Skin of body (tissue), 2 donors: ENCODE measurements around the gene ALDOC. TPM values are rescaled to one million over a fixed set of nuclear protein-coding genes. Genes with fewer than 3 reads are reported as not detected.

Experiments used
- DNase-seq: peaks from one replicate; lab custom pipeline; 2025; lab: John Stamatoyannopoulos, UW
- total RNA-seq: library from RNA; depleted of rRNA; stranded (reverse); fragments of >200 nt; gene quantifications from one replicate; pipeline ENCODE4 v1.2.3, GENCODE V29; 2014

Gene ALDOC
- total RNA-seq, 1 donor from 2014 or later, result 15.4 TPM

DNA sequence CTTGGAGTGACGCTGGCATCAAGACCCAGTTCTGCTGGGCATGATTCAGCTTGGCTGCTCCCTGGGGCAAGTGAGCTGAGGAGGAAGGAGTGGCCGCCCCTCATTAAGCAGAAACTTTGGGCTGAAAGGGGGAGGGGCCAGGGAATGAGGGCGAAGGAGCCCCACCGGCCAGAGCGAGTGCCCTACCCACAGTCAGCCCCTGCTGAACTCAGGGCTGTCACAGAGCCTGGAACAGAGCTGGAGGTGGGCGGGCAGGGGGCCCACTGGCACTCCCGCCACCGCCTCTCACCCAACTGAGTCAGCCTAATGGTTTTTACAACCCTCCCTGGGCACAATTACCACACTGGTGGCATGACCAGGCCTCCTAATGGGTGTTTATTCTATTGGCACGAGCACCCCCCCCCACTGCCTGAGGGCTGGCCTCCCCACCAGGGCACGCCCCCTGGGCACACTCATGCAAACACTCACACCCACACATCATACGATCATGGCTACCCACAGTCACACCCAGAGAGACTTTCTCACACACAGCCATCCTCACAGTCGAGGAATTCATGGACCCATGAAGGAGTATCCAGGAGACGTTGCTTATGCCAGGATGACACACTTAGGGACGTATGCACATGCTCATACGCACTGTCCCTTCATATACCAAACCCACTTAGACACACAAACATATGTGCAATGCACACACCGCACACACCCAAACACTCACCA, 43.4 kb downstream of the ALDOC start:
- DNase-seq, result no peak

DNA sequence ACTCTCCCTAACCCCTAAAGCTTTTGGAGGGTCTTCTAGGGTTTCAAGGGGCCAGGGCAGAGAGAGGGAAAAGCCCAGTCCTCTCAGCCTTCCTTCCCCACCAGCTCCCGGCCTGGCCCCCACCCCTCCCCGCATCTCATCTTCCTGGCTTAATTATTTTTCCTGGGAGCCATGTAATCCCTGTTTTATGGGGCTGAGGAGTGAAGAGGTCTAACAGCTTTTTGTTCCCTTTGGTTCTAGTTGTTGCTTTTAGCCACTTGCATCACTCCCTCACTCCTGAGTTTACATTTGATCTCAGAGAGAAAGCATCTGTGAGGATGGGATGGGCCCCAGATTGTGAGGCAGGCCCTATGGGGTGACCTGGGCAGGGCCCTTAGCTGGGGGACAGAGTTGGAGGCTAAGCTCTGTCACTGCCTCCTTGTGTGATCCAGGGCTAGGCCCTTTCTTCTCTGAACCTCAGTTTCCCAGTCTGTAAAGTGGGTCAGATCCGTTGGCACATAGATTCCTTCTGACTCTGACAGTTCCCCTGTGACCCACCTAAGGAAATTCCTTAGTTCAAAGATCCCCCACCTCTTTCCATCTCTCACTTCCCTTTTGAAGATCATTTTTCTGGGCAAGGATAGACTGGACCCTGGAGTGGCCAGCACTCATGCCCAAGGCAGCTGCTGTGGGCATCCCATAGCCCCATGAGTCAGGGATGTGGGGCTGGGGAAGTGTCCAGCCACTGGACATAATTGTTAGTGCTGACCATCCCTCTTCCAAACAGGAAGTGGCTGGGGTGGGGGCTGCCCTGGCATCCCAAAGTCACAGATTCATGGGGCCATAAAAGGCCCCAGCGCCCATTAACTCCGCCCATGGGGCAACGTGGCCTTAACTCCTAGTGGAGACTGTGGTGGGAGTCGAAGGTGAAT, 44.4 kb downstream of the ALDOC start:
- DNase-seq, result no peak

- no peak for DNase-seq
Measured at GRCh38 chr17:28530926-28531325, 45.8 kb downstream of the ALDOC start.

DNA sequence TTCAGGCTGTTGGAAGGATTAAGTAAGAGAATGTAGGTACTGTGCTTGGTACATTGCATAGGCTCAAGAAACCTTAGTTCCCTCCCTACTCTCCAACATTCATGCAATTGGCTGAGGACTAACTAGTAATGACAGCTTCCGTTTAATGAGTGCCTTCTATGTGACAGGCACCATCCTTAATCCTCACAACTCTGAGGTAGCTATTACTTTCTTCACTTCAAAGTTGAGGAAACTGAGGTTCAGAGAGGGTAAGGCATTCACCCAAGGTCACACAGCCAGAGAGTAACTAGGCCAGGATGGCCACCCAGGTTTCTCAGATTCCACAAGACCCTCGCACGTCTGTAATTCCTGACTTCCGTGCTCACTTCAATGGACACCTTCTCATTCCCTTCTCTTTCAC, 46.4 kb downstream of the ALDOC start:
- no peak for DNase-seq

DNA sequence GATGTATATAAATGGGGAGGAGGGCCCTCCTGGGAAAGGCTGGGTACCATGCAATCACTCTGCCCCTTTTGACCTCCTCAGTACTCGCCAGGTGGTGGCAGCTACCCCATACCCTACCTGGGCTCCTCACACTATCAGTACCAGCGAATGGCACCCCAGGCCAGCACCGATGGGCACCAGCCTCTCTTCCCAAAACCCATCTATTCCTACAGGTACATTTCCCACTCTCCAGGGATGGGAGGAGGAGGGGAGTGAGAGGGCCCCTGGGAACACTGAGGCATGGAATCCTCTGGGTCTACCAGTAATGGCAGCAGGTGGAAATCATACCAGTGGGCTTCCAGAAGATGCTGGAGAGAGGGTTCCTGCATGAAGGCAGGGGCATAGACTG, 47.7 kb downstream of the ALDOC start:
- DNase-seq, result no peak

- DNase-seq, result no peak
Measured at GRCh38 chr17:28528327-28529012, 48.2 kb downstream of the ALDOC start.

GRCh38 chr17:28527859-28528258, 48.8 kb downstream of the ALDOC start:
- no peak for DNase-seq

DNA sequence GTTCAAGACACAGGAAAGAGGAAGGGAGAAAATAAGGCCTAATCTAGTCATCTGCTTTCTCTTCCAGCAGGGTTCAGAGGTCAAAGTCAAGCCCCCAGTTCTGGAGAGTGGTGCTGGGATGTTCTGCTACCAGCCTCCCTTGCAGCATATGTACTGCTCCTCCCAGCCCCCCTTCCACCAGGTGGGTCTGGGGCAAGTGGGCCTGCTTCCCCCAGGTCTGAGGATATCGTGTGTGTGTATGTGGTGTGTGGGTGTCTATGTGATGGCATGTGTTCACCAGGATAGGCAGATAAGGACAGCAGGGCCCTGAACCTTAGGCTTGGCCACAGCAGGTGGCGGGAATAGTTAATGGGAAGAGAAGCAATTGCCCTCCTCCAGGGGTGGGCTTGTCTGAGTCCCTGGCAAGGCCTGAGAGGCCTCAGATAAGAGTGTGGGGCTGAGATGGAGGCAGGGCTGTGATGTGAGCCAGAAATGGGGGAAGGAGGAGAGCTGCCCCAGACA, 49.5 kb downstream of the ALDOC start:
- DNase-seq, result no peak

DNA sequence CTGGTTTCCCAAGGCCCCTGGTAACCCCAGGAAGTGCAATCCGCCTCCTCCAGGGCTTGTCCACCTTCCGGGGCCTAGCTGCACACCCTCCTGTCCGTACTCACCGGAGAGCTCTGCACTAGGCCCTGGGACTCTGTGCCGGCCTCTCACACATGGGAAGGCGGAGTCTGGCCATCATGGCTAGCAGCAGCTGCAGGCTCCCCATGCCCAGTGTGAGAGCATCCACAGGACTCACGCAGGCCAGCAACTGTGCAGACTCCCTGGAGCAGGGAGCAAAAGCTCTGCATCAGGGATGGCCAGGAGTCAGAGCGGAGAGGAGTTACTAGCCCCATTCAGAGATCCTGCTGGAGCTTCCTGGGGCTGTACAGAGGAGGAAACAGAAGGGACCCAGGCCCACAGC, 50.3 kb downstream of the ALDOC start:
- no peak for DNase-seq

GRCh38 chr17:28524476-28525424, 51.9 kb downstream of the ALDOC start:
- no peak for DNase-seq

- no peak for DNase-seq
Measured at GRCh38 chr17:28523876-28524275, 52.8 kb downstream of the ALDOC start.

- DNase-seq, result no peak
Measured at GRCh38 chr17:28523186-28523585, 53.5 kb downstream of the ALDOC start.

Other genes starting within 250 kb of the ALDOC start
- 41.8 TPM for gene IFT20, start 241.4 kb downstream of the ALDOC start, total RNA-seq
- 19.0 TPM for gene TNFAIP1, start 241.1 kb downstream of the ALDOC start, total RNA-seq
- gene POLDIP2, start 219.4 kb downstream of the ALDOC start, total RNA-seq, result 29.6 TPM
- gene SEBOX, start 211.7 kb downstream of the ALDOC start, total RNA-seq, result not detected
- gene VTN, start 206.6 kb downstream of the ALDOC start, total RNA-seq, result 0.20 TPM
- gene SARM1, start 205.2 kb downstream of the ALDOC start, total RNA-seq, result 3.6 TPM
- gene SLC46A1, start 170.7 kb downstream of the ALDOC start, total RNA-seq, result 5.5 TPM
- 0.20 TPM for gene SLC13A2, start 103.3 kb downstream of the ALDOC start, total RNA-seq
- 3.0 TPM for gene FOXN1, start 70.5 kb downstream of the ALDOC start, total RNA-seq
- gene UNC119, start 24.3 kb downstream of the ALDOC start, total RNA-seq, result 18.8 TPM
- gene PIGS, start 5.4 kb downstream of the ALDOC start, total RNA-seq, result 19.3 TPM
- gene SPAG5, start 22.1 kb upstream of the ALDOC start, total RNA-seq, result 18.2 TPM
- gene RSKR, start 37.3 kb upstream of the ALDOC start, total RNA-seq, result 13.9 TPM
- 89.7 TPM for gene BLTP2, start 68.3 kb upstream of the ALDOC start, total RNA-seq
- gene SDF2, start 85.0 kb upstream of the ALDOC start, total RNA-seq, result 35.2 TPM
- 56.5 TPM for gene SUPT6H, start 85.3 kb upstream of the ALDOC start, total RNA-seq
- gene PROCA1, start 135.0 kb upstream of the ALDOC start, total RNA-seq, result 0.99 TPM
- gene RAB34, start 141.0 kb upstream of the ALDOC start, total RNA-seq, result 47.0 TPM
- 533 TPM for gene RPL23A, start 143.1 kb upstream of the ALDOC start, total RNA-seq
- gene TLCD1, start 149.3 kb upstream of the ALDOC start, total RNA-seq, result 1.9 TPM
- gene NEK8, start 151.9 kb upstream of the ALDOC start, total RNA-seq, result 2.8 TPM
- gene TRAF4, start 167.1 kb upstream of the ALDOC start, total RNA-seq, result 16.7 TPM